T-helper 9 cell (primary cell): ENCODE data around the gene CDH13.

Experiments
- DNase-seq: peaks from one replicate; pipeline ENCODE4 v3.0.0-alpha.2; 2020

Gene CDH13

GRCh38 chr16:83393196-83393981 lies 766.6 kb downstream of the CDH13 start:
- DNase-seq = no peak

- no peak for DNase-seq
Observed at GRCh38 chr16:83397601-83398291, 771.0 kb downstream of the CDH13 start.

- DNase-seq = no peak
Observed at GRCh38 chr16:83400234-83400633, 773.5 kb downstream of the CDH13 start.

- no peak for DNase-seq
Observed at GRCh38 chr16:83402160-83402814, 775.5 kb downstream of the CDH13 start.

- DNase-seq = no peak
Observed at GRCh38 chr16:83402967-83403366, 776.2 kb downstream of the CDH13 start.

GRCh38 chr16:83403761-83404160 lies 777.0 kb downstream of the CDH13 start:
- no peak for DNase-seq

GRCh38 chr16:83404261-83404660 lies 777.5 kb downstream of the CDH13 start:
- no peak for DNase-seq

- no peak for DNase-seq
Observed at GRCh38 chr16:83407928-83408327, 781.2 kb downstream of the CDH13 start.

GRCh38 chr16:83409347-83409746 lies 782.6 kb downstream of the CDH13 start:
- DNase-seq = no peak

GRCh38 chr16:83418565-83418964 lies 791.8 kb downstream of the CDH13 start:
- no peak for DNase-seq

- no peak for DNase-seq
Observed at GRCh38 chr16:83420206-83420760, 793.5 kb downstream of the CDH13 start.

GRCh38 chr16:83433201-83433600 lies 806.4 kb downstream of the CDH13 start:
- DNase-seq = no peak

GRCh38 chr16:83437036-83437435 lies 810.3 kb downstream of the CDH13 start:
- DNase-seq = no peak

GRCh38 chr16:83438326-83438725 lies 811.6 kb downstream of the CDH13 start:
- no peak for DNase-seq

- no peak for DNase-seq
Observed at GRCh38 chr16:83439412-83439811, 812.6 kb downstream of the CDH13 start.

GRCh38 chr16:83441517-83441916 lies 814.7 kb downstream of the CDH13 start:
- no peak for DNase-seq

- DNase-seq = no peak
Observed at GRCh38 chr16:83443972-83444371, 817.2 kb downstream of the CDH13 start.

GRCh38 chr16:83447560-83447959 lies 820.8 kb downstream of the CDH13 start:
- DNase-seq = no peak

GRCh38 chr16:83449861-83450260 lies 823.1 kb downstream of the CDH13 start:
- no peak for DNase-seq

GRCh38 chr16:83453977-83454376 lies 827.2 kb downstream of the CDH13 start:
- no peak for DNase-seq

- DNase-seq = no peak
Observed at GRCh38 chr16:83455716-83456115, 828.9 kb downstream of the CDH13 start.

- no peak for DNase-seq
Observed at GRCh38 chr16:83456934-83457333, 830.2 kb downstream of the CDH13 start.

- no peak for DNase-seq
Observed at GRCh38 chr16:83458612-83459011, 831.8 kb downstream of the CDH13 start.

GRCh38 chr16:83464991-83465390 lies 838.2 kb downstream of the CDH13 start:
- no peak for DNase-seq
